ENCODE measurements around the gene JAM3. TPM values are rescaled to one million over a fixed set of nuclear protein-coding genes. Genes with fewer than 3 reads are reported as not detected.

The JAM3 gene
- total RNA-seq, 2 experiments from 2014 or later: 24.9 to 26.8 TPM

GRCh38 chr11:134049303-134049702 lies 19.6 kb upstream of the JAM3 start:
- no peak for ATAC-seq

GRCh38 chr11:134050541-134051383 lies 18.1 kb upstream of the JAM3 start:
- CTCF ChIA-PET: interaction anchor here (0.6 to 2.7 kb wide), 51 partner anchors 9 to 233 kb away, joined by 3 to 36 read pairs (median 5); partner anchors contain the start of gene JAM3
- POLR2A ChIA-PET: interaction anchor here (1.0 to 1.6 kb wide), 3 partner anchors 10 to 94 kb away, joined by 3 read pairs; no protein-coding TSS in a partner anchor
- intact Hi-C loops (cut with micrococcal nuclease): loop anchor here (2.0 kb wide), 2 partner anchors 48 to 88 kb away; no protein-coding TSS in a partner anchor
- TF ChIP-seq CTCF (IDR thresholded peaks at IDR 0.05): peak; percentile 98
- H3K9me3 Mint-ChIP-seq: no peaks in the 10 kb centered on the region
- H3K27ac Mint-ChIP-seq: no peak overlapping the region
- H3K4me1 Mint-ChIP-seq (ENCODE audit: low read depth): peaks cover 11% of the 10 kb centered on the region
- peaks cover 8% of the 10 kb centered on the region for H3K27me3 Mint-ChIP-seq
- no peak overlapping the region for H3K4me3 Mint-ChIP-seq
- peak; percentile 80 for DNase-seq
- ATAC-seq: peak; percentile 91
- no peaks in the 10 kb centered on the region for H3K36me3 Mint-ChIP-seq (ENCODE audit: low read depth)

More at GRCh38 chr11:134049303-134049702, 19.6 kb upstream of the JAM3 start:
- no peaks in the 10 kb centered on the region for H3K36me3 Mint-ChIP-seq (ENCODE audit: low read depth)
- no peak overlapping the region for H3K27ac Mint-ChIP-seq
- no peak for DNase-seq
- peaks cover 7% of the 10 kb centered on the region for H3K27me3 Mint-ChIP-seq
- H3K4me1 Mint-ChIP-seq (ENCODE audit: low read depth): peaks cover 11% of the 10 kb centered on the region
- no peak for TF ChIP-seq CTCF (IDR thresholded peaks at IDR 0.05)
- H3K9me3 Mint-ChIP-seq: no peaks in the 10 kb centered on the region
- POLR2A ChIA-PET: no interaction called here
- CTCF ChIA-PET: interaction anchor here (1.3 to 2.7 kb wide), 3 partner anchors 15 to 94 kb away, joined by 4 to 36 read pairs (median 17); no protein-coding TSS in a partner anchor
- no peak overlapping the region for H3K4me3 Mint-ChIP-seq
- intact Hi-C loops (cut with micrococcal nuclease): no loop called here

- no peaks in the 10 kb centered on the region for H3K36me3 Mint-ChIP-seq (ENCODE audit: low read depth)
- ChIA-PET POLR2A (no interaction called here), CTCF (interaction anchor here (0.7 to 2.7 kb wide), 3 partner anchors 10 to 45 kb away, joined by 4 to 36 read pairs (median 10); partner anchors contain the start of gene JAM3)
- H3K4me3 Mint-ChIP-seq: no peak overlapping the region
- H3K4me1 Mint-ChIP-seq (ENCODE audit: low read depth): peaks cover 16% of the 10 kb centered on the region
- no peaks in the 10 kb centered on the region for H3K9me3 Mint-ChIP-seq
- ATAC-seq (no peak), DNase-seq (peak; percentile 55)
- TF ChIP-seq CTCF (IDR thresholded peaks at IDR 0.05): no peak
- intact Hi-C loops (cut with micrococcal nuclease): no loop called here
- peaks cover 14% of the 10 kb centered on the region for H3K27me3 Mint-ChIP-seq
- H3K27ac Mint-ChIP-seq: peak overlapping the region; percentile 3
Measured at GRCh38 chr11:134052395-134052987, 16.4 kb upstream of the JAM3 start.

- H3K36me3 Mint-ChIP-seq (ENCODE audit: low read depth): peaks cover 3% of the 10 kb centered on the region
- DNase-seq (no peak), ATAC-seq (no peak)
- H3K4me3 Mint-ChIP-seq: no peak overlapping the region
- H3K9me3 Mint-ChIP-seq: peaks cover 3% of the 10 kb centered on the region
- H3K27ac Mint-ChIP-seq: no peak overlapping the region
- H3K4me1 Mint-ChIP-seq (ENCODE audit: low read depth): peaks cover 22% of the 10 kb centered on the region
- peaks cover 18% of the 10 kb centered on the region for H3K27me3 Mint-ChIP-seq
- TF ChIP-seq CTCF (IDR thresholded peaks at IDR 0.05): no peak
- ChIA-PET POLR2A (no interaction called here), CTCF (interaction anchor here (0.6 to 1.5 kb wide), 4 partner anchors 8 to 86 kb away, joined by 3 to 10 read pairs (median 6); no protein-coding TSS in a partner anchor)
- intact Hi-C loops (cut with micrococcal nuclease): no loop called here
Measured at GRCh38 chr11:134052988-134053945, 15.6 kb upstream of the JAM3 start.
